Measurements from ENCODE around the gene HDAC9.

The HDAC9 gene

GRCh38 chr7:18495412-18496340, at the start of gene HDAC9:
TSS of gene HDAC9 (plus strand) at chr7:18495749. CDS start at chr7:18496303, 554 bp downstream.
- no peak for DNase-seq

- no peak for DNase-seq
Measured at GRCh38 chr7:18445916-18446520, 49.5 kb upstream of the HDAC9 start.

GRCh38 chr7:18450019-18450418, 45.5 kb upstream of the HDAC9 start:
- no peak for DNase-seq

GRCh38 chr7:18455606-18456005, 39.9 kb upstream of the HDAC9 start:
- no peak for DNase-seq

GRCh38 chr7:18457832-18458231, 37.7 kb upstream of the HDAC9 start:
- no peak for DNase-seq

- no peak for DNase-seq
Measured at GRCh38 chr7:18458830-18459229, 36.7 kb upstream of the HDAC9 start.

- DNase-seq = no peak
Measured at GRCh38 chr7:18459484-18460245, 35.9 kb upstream of the HDAC9 start.

GRCh38 chr7:18461785-18462467, 33.6 kb upstream of the HDAC9 start:
- DNase-seq = no peak

GRCh38 chr7:18464830-18465229, 30.7 kb upstream of the HDAC9 start:
- no peak for DNase-seq

GRCh38 chr7:18467011-18467410, 28.5 kb upstream of the HDAC9 start:
- DNase-seq = no peak

GRCh38 chr7:18468795-18469194, 26.8 kb upstream of the HDAC9 start:
- no peak for DNase-seq

GRCh38 chr7:18469316-18469715, 26.2 kb upstream of the HDAC9 start:
- no peak for DNase-seq

GRCh38 chr7:18471476-18472160, 23.9 kb upstream of the HDAC9 start:
- no peak for DNase-seq

GRCh38 chr7:18472161-18472483, 23.4 kb upstream of the HDAC9 start:
- no peak for DNase-seq

- no peak for DNase-seq
Measured at GRCh38 chr7:18473119-18473518, 22.4 kb upstream of the HDAC9 start.

GRCh38 chr7:18474944-18475343, 20.6 kb upstream of the HDAC9 start:
- no peak for DNase-seq

- no peak for DNase-seq
Measured at GRCh38 chr7:18475488-18475887, 20.1 kb upstream of the HDAC9 start.

GRCh38 chr7:18481776-18482175, 13.8 kb upstream of the HDAC9 start:
- no peak for DNase-seq

GRCh38 chr7:18488049-18488448, 7.5 kb upstream of the HDAC9 start:
- no peak for DNase-seq

- no peak for DNase-seq
Measured at GRCh38 chr7:18489624-18490023, 5.9 kb upstream of the HDAC9 start.

GRCh38 chr7:18491871-18492270, 3.7 kb upstream of the HDAC9 start:
- no peak for DNase-seq

- DNase-seq = no peak
Measured at GRCh38 chr7:18494406-18494805, 1.1 kb upstream of the HDAC9 start.
